ENCODE measurements around the gene DOCK4. TPM values are rescaled to one million over a fixed set of nuclear protein-coding genes. Genes with fewer than 3 reads are reported as not detected.

The DOCK4 gene
- total and polyA plus RNA-seq, 4 donors, result 7.2 to 48.9 (median 12.8) TPM

- no peak for TF ChIP-seq YY1 (IDR thresholded peaks at IDR 0.05)
- no peak for TF ChIP-seq JUND (IDR thresholded peaks at IDR 0.05)
These were observed 274.2 kb downstream of the DOCK4 start (continued) for GRCh38 chr7:111931958-111932357.

DNA sequence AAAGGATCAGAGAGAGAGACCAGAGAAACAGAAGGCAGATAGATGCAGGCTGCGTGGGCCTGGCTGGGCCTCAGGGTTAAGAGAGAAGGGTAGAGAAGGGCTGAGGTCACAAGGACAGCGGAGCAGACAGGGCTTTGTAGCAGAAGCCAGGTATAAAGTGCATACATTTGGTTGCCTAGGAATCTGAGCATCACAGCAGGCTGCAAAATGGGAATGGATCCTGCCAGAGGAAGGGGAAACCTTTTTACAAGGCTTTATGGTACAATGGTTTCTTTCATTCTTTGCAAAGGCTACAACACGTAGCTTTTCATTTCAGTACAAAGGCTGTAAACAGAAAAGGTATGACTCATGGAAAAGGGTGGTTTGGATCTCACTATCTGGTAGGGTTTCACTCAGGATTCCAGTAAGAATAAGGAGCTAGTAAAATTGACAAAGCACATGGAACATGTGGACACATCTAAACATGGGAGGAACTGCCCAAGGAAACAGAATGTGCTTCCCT lies 275.1 kb downstream of the DOCK4 start:
- Histone ChIP-seq H3K9ac (ENCODE audit: low read depth in 1 of 2, low read length in 2 of 2) (no peak overlapping the region), H3K9me3 (ENCODE audit: control insufficient read depth in 4 of 4, low read length in 3 of 4) (no peaks in the 10 kb centered on the region), H3K27me3 (ENCODE audit: control insufficient read depth in 4 of 4, insufficient read depth in 4 of 4, low read length in 3 of 4) (no peaks in the 10 kb centered on the region), H3K36me3 (ENCODE audit: control insufficient read depth in 4 of 4, insufficient read depth in 3 of 4, low read depth in 1 of 4, low read length in 3 of 4) (peaks cover 4 to 13% (median 10%) of the 10 kb centered on the region in 4 donors), H3K4me3 (ENCODE audit: low read depth in 1 of 3, low read length in 3 of 3) (no peak overlapping the region), H3K4me1 (ENCODE audit: control insufficient read depth in 4 of 4, insufficient read depth in 4 of 4, low read length in 3 of 4) (no peaks in the 10 kb centered on the region), H3K27ac (ENCODE audit: low read depth in 1 of 2, low read length in 2 of 2) (no peak overlapping the region)
- 88% methylated on average over 3 of the region's 3 CpGs for WGBS
- TF ChIP-seq EGR1 (IDR thresholded peaks at IDR 0.05; ENCODE audit: low read depth in 2 of 2) (no peak), NR2F2 (IDR thresholded peaks at IDR 0.05) (no peak), FOXA1 (IDR thresholded peaks at IDR 0.05) (no peak), GABPA (IDR thresholded peaks at IDR 0.05 in 1 of 2, conservative IDR thresholded peaks at IDR 0.05 in 1 of 2) (no peak), ZBTB33 (IDR thresholded peaks at IDR 0.05) (no peak), SP1 (IDR thresholded peaks at IDR 0.05) (no peak), REST (IDR thresholded peaks at IDR 0.05) (no peak), TAF1 (conservative IDR thresholded peaks at IDR 0.05) (no peak), FOXA2 (IDR thresholded peaks at IDR 0.05) (no peak), HNF4A (conservative IDR thresholded peaks at IDR 0.05) (no peak)
- no peak for DNase-seq (ENCODE audit: low spot score)

DNA sequence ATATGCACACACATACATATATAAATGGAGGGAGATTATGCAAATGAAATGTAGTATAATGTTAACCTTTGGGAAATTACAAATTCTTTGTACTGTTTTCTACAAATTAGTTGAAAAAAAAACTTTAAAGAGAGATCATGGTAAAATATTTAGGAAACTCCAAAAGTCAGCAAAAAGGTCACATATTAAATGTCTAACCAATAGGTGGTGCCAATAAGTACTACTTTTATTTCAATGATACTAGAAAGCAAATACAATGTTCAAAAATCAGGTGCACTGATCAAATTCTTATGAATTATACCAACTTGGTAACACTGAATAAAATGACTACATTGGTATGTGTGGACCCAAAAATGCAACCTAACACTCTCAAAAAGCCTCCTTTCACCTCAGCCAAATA lies 276.9 kb downstream of the DOCK4 start:
- Histone ChIP-seq H3K27me3 (ENCODE audit: control insufficient read depth in 4 of 4, insufficient read depth in 4 of 4, low read length in 3 of 4) (no peaks in the 10 kb centered on the region), H3K36me3 (ENCODE audit: control insufficient read depth in 4 of 4, insufficient read depth in 3 of 4, low read depth in 1 of 4, low read length in 3 of 4) (peaks cover 3 to 6% (median 5%) of the 10 kb centered on the region in 4 donors), H3K4me3 (ENCODE audit: low read depth in 1 of 3, low read length in 3 of 3) (no peak overlapping the region), H3K9me3 (ENCODE audit: control insufficient read depth in 4 of 4, low read length in 3 of 4) (no peaks in the 10 kb centered on the region), H3K9ac (ENCODE audit: low read depth in 1 of 2, low read length in 2 of 2) (no peak overlapping the region), H3K27ac (ENCODE audit: low read depth in 1 of 2, low read length in 2 of 2) (no peak overlapping the region), H3K4me1 (ENCODE audit: control insufficient read depth in 4 of 4, insufficient read depth in 4 of 4, low read length in 3 of 4) (no peaks in the 10 kb centered on the region)
- no peak for TF ChIP-seq REST (IDR thresholded peaks at IDR 0.05)
- TF ChIP-seq HNF4G (IDR thresholded peaks at IDR 0.05), result no peak
- peak; percentile 22 to 38 for TF ChIP-seq RAD21 (IDR thresholded peaks at IDR 0.05)
- DNase-seq (ENCODE audit: low spot score), result no peak

Data from liver (tissue), 9 donors.